Epithelial cell of prostate (primary cell): ENCODE results near the gene SSC4D.
"Not testable (repeated sequence)": the region's sequence is repeated elsewhere in the genome, so short reads cannot be mapped to it uniquely, and the experiment has no call there.

Experiments
- DNase-seq: peaks from one replicate; pipeline ENCODE4 v3.0.0-alpha.2; 2011; ENCODE audit warnings: low read depth, low spot score
- H3K27ac ChIP-seq: fragments of 450-650 bp; 2 replicates; pipeline ENCODE4 v1.5.1; 2017; ENCODE audit warnings: mild to moderate bottlenecking

The SSC4D gene

DNA sequence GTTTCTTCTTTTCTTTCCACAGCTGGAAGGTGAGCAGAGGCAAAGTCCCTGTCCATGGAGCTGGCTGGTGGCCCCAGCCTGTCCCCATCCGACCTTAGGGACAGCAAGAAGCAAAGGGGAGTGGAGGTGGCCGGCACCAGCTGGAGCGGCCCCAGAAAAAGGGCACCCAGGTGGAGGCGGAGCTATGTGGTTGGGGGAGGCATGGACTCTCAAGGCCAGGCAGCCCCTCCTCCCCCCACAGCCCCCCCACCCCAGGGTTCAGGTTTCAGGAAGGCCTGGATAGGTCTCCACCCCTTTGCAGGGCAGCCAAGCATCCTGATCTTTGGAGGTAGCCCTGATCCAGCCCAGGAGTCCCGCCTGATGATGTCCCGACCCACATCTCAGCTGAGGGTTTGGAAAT lies at the start of gene SSC4D:
SSC4D (minus strand) TSS at position 161 of the 400 bp plus-strand sequence. CDS start 5,258 bp downstream, outside the sequence.
- DNase-seq = no peak
- no peak within 1 kb of the TSS for H3K27ac ChIP-seq

DNA sequence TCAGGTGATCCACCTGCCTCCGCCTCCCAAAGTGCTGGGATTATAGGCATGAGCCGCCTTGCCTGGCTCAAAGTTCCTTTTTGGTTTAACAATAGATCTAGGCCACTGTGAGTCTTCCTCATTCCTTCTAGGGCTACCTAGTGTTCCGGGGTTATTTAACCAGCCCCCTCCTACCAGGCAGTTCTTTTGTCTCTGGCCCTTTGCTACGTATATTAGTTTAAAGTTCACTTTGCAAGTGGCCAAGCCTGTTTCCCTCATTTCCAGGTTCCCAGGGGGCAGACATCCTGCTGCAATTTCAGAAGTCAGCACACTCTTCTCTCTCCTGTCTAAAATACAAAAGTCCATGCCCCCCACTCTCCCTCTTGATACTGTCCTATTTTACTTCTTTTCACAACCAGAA lies 49.0 kb upstream of the SSC4D start:
- H3K27ac ChIP-seq, DNase-seq: not testable (repeated sequence)

DNA sequence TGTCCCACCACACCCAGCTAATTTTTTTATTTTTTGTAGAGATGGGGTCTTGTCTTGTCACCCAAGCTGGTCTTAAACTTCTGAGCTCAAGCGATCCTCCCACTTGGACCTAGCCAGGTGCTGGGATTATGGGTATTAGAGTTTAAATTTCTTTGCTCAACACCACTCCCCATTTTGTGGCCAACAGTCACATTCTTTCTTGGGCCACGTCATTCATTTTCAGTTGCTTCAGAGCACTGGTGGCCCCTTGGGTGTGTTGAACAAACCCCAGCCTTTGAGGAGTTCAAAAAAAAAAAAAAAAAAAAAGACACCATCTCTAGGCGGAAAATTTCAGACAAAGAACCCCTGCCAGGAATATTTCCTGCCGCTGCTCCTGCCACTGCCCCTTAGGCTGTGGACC lies 47.5 kb upstream of the SSC4D start:
- DNase-seq, H3K27ac ChIP-seq: not testable (repeated sequence)

DNA sequence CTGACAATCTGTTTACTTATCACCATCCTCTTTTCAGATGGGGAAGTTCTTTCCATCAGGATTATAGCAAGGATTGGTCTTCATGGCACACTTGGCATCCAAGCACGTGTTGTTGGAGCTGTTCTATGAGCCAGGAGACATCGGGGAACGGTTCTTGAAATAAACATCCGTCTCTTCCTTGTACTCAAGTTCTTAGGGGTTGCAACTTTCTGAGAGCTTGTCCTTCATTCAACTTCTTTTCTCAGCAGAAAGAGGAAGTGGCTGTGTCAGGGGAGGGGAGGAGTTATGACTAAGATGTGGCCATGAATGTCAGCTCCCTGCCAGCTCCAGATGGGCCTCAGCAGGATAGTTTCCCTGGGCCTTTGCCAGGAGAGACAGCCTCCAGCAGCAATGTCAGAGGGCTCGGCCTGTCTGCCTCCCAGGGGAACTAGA lies 36.1 kb upstream of the SSC4D start:
- not testable (repeated sequence) for DNase-seq
- H3K27ac ChIP-seq = peak overlapping the region; percentile 61

DNA sequence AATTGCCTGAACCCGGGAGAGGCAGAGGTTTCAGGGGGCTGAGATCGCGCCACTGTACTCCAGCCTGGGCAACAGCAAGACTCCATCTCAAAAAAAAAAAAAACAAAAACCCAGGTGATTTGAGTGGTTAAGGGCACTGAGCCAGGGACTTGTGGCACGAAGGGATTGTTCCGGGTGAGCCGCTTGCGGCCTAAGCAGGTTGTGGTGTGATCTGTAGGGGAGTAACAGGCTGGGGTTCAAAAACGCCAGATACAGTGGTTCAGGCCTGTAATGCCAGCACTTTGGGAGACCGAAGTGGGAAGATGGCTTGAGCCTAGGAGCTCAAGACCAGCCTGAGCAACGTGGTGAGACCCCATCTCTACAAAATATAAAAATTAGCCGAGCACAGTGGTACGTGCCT lies 34.3 kb upstream of the SSC4D start:
- DNase-seq, H3K27ac ChIP-seq: not testable (repeated sequence)

DNA sequence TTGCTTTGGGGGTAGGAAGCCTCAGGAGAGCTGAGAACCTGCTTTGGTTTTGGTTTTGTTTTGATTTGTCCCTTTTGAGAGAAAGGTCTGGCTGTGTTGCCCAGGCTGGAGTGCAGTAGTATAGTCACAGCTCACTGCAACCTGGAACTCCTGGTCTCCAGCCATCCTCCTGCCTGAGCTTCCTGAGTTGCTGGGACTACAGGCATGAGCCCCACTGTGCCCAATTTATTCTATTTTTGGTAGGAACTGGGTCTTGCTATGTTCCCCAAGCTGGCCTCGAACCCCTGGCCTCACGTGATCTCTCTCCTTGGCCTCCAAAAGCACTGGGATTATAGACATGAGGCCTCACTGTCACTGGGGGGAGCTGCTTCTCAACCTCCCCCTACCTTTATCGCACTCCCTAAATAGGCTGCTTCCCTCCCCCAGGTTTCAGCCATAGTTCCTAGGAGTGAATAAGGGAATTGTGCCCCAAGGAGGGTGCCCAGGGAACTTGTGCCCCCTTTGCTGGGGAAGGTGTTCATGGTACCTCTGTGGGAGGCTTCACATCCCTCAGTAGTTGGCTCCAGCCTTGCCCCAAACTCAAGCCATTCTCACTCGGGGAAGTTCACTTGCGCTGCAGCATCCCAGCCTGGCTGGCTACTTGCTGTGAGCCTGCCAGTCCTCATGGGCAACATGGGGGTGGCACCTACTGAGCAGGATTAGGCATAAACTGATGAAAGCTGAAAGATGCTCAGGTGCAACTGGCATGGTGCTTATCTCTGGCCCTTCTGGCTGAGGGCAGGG lies 33.4 kb upstream of the SSC4D start:
- not testable (repeated sequence) for H3K27ac ChIP-seq, DNase-seq

DNA sequence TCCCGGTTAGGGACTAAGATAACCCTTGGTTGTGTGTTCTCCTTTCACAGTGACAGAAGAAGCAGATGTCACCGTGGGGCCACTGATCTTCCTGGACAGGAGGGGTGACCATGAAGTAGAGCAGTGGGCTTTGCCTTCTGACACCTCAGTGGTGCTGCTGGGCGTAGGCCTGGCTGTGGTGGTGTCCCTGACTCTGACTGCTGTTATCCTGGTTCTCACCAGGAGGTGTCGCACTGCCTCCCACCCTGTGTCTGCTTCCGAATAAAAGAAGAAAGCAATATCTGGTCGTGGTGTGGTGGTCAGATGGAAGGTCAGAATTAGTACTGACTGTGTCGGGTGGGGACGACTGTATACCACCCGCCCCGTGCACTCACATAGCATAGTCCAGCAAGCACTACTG lies 32.3 kb upstream of the SSC4D start:
- H3K27ac ChIP-seq, DNase-seq: not testable (repeated sequence)

DNA sequence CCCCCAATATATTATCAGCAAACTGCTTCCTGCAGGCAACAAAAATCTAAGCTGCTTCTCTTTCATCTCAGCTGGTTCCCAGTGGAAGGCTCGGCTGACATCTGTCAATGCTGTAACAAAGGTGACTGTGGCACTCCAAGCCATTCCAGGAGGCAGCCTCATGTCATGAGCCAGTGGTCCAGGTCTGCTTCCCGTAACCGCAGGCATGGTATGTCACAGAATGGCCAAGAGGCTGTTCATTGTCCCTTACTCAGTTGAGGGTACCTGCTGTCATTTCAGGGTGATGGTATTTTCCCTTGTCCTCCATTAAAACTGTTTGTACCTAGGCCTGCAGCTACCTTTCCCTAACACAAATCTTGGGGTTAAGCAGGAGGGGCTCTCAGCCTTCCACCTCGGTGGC lies 30.9 kb upstream of the SSC4D start:
- H3K27ac ChIP-seq = peak overlapping the region; percentile 43
- not testable (repeated sequence) for DNase-seq

DNA sequence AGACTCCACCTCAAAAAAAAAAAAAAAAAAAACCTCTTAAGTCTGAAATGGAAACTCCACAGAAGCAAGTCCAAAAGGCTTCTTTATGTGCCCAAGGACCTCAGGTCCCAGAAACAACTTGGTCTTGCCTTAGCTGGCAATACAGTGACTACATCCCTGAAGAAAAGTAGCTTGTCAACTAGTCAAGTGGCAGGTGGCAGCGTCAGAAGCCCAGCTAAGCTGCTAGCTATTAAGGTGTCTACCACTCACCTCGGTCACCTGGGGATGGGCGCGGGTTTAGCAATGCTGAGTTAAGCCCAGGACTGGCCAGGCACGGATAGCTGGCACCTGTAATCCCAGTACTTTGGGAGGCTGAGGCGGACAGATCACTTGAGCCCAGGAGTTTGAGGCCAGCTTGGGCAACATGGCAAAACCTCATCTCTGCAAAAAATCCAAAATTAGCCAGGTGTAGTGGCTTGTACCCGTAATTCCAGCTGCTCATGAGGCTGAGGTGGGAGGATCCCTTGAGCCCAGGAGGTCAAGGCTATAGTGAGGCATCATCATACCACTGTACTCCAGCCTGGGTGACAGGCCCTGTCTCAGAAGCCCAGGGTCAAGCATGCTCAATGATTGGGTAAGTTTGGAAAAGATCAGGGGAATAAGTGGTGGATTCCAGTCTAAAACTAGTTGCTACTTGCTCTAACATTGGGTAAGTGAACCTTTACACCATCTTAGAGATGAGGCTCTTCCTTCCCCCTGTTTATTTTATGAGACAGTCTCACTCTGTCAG lies 29.8 kb upstream of the SSC4D start:
- not testable (repeated sequence) for DNase-seq
- peak overlapping the region; percentile 43 for H3K27ac ChIP-seq

DNA sequence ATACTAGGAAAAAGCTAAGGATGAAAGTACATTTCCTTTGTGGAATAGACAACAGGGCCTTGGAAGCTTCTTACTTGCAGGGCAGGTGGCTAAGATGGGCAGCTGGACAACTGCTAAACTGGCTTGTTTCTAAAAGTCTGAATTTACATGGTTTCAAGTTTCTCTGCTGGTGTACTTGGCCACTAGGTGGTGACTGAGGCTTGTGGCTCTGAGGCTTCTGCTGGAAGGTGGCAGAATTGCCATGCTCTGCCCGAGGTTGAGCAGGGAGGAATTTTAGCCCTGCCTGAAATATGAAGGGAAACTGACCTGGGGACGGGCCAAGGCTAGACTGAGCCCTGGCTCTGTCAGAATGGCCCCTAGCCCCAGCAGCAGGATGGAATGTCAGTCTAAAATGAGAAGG lies 28.4 kb upstream of the SSC4D start:
- DNase-seq = peak; percentile 75
- peak overlapping the region; percentile 79 for H3K27ac ChIP-seq

DNA sequence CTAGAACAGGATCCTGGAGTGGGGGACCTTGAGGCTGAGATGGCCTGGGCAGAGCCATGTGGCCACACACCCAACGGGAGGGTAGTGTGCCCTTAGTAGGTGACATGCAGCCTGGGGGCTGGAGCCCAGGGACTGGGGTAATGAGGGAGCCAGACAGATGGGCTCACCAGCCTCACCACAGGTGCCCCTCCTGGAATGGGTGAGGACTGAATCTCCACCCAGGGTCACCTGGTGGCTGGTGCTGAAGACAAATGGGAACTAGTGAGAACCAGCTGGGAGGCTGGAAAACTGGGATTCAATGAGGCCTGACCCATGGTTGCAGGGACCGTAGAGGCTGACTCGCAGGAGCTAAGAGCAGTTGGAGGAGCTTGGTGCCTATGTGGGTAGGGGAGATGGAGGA lies 21.3 kb upstream of the SSC4D start:
- no peak overlapping the region for H3K27ac ChIP-seq
- no peak for DNase-seq

DNA sequence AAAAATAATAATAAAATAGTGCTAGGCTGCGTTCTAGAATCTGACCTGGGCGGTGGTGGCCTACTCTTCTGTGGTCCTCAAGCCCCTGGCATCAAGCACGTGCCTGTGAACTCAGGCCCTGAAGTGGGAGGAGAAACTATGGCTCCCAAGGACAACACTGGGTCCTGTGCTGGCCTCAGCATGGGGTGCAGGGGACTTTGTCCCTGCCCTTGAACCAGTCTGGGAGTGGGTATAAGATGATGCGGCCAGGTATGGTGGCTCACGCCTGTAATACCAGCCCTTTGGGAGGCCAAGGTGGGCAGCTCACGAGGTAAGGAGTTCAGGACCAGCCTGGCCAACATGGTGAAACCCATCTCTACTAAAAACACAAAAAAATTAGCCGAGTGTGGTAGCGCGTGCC lies 20.7 kb upstream of the SSC4D start:
- DNase-seq = no peak
- no peak overlapping the region for H3K27ac ChIP-seq

DNA sequence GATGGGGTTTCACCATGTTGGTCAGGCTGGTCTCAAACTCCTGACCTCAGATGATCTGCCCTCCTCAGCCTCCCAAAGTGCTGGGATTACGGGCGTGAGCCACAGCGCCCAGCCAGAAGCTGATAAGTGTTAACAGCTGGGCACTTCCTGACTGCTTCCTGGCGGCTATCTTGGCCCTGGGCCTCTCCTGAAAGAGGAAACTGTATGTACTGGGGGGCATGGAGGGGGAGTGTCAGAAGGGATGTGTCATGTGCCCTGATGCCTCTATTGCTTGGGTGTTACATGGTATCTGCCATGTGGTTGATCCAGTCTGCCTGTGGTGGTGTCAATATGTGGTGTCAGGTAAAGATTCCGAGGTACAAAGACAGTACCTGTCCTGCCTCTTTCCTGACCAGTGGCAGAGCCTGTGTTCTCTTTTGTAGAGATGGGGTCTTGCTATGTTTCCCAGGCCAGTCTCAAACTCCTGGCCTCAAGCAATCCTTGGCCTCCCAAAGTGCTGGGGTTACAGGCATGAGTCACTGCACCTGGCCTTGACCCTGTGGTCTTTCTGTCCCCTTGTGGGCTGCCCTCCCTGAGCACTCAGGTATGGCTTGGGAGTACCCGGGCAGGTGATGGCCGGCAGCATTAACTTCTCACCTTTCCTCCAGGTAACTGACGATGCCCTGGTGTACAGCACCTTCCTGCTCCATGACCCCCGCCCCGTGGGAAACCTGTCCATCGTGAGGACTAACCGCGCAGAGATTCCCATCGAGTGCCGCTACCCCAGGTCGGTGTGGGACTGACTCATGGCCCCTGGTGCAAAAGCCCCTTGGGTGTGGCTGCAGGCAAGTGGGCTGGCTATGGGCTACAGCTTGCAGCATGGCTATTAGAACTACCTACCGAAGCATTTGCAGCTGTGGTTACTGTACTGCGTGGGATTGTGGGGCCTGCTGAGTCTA lies 19.6 kb upstream of the SSC4D start:
- DNase-seq = no peak
- no peak overlapping the region for H3K27ac ChIP-seq

DNA sequence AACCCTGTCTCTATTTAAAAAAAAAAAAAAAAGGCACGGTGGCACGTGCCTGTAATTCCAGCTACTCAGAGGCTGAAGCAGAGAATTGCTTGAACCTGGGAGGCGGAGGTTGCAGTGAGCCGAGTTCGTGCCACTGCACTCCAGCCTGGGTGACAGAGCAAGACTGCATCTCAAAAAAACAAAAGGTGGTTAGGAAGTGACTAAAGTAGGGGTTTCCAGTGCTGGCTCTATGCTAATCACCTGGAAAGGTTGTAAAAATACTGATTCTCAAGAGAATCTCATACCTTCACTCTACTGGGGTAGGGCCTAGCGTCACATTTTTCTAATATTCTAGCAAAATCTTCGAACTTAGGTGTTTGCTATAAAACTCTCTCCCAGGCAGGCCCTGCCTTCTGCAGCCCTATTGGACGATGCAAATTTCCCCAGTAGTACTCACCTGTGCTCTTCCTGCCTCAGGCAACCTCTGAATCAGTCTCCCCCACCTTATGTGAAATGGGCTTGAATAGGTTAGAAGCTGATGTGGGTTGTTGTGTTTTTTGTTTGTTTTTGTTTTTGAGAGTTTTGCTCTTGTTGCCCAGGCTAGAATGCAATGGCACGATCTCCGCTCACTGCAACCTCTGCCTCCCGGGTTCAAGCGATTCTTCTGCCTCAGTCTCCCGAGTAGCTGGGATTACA lies 18.8 kb upstream of the SSC4D start:
- H3K27ac ChIP-seq = no peak overlapping the region
- no peak for DNase-seq

DNA sequence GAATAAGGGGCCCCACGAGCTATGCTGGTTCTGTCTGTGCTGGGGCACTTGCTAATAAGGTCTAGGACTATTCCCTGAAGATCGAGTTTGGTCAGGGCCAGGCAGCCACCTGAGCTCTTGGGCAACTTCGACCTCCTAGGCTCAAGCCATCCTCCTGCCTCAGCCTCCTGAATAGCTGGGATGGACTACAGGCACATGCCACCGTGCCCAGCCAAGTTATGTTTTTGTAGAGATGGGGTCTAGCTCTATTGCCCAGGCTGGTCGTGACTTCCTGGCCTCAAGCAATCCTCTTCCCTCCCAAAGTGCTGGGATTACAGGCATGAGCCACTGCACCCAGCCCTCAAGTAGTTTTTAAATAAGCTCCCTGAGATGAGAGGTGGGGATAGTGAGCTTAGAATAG lies 18.1 kb upstream of the SSC4D start:
- no peak overlapping the region for H3K27ac ChIP-seq
- DNase-seq = no peak

DNA sequence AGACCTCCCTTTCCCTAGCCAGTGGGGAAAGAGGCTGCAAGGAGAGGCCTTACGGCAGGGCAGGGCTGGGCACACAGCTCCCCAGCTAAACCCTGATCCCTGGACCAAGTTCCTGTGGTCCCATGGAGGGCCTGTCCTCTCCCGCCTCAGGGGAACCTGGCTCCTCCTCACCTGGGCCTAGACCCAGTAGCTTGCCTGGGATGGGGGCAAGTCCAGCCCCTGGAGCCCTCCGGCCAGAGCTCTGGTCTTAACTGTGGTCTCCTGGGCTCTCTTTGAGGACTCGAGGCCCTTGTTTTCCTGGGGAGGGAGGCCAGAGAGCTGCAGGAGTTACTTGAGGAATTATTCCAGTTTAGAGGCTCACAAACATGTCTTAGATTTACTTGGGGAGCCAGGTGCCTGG lies 16.7 kb upstream of the SSC4D start:
- DNase-seq = no peak
- no peak overlapping the region for H3K27ac ChIP-seq

DNA sequence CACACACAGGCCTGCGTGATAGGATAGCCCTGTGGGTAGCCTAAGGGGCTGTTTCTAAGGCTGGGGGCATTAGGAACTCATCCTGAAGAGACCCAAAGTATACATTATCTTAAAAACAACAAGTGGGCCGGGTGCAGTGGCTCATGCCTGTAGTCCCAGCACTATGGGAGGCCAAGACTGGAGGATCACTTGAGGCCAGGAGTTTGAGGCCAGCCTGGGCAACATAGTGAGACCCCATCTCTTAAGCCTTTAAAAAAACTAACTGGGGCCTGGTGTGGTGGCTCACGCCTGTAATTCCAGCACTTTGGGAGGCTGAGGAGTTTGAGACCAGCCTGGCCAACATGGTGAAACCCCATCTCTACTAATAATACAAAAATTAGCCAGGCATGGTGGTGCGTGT lies 16.1 kb upstream of the SSC4D start:
- DNase-seq = not testable (repeated sequence)

DNA sequence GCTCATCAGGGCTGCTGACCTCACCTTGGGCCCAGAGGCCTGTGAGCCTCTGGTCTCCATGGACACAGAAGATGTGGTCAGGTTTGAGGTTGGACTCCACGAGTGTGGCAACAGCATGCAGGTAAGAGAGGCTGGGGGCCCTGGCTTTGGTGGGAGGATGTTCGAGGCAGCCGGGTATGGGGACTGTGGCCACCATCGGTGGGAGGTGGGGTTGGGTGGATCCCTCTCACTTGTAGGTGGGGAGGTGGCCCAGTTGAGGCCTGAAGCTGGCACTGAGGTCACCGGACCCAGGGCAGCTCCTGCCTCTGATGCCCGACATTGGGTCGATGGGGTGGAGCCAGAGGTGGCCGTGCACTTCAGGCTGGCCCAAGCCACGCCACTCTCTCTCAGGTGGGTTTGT lies 15.7 kb upstream of the SSC4D start:
- H3K27ac ChIP-seq = no peak overlapping the region
- DNase-seq = no peak

More for the DNA sequence above, 16.1 kb upstream of the SSC4D start:
- not testable (repeated sequence) for H3K27ac ChIP-seq

DNA sequence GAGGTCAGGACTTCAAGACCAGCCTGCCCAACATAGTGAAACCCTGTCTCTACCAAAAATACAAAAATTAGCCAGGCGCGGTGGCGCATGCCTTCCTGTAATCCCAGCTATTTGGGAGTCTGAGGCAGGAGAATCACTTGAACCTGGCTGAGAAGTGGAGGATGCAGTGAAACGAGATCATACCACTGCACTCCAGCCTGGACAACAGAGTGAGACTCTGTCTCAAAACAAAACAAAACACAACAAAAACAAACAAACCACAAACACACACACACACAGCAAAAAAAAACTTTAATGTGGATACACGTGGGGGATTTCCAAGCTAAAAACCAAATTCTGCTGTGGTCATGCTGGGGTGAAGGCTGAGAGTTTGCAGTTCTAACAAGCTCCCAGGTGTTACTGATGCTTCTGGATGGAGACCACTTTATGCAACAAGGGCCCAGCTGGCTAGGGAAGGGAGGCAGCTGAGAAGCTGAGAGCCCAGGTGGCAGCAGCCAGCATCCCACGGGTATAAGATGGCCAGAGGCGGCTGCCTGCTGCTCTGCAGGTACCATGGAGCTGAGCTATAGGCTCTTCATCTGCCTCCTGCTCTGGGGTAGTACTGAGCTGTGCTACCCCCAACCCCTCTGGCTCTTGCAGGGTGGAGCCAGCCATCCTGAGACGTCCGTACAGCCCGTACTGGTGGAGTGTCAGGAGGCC lies 15.1 kb upstream of the SSC4D start, which contains the start of gene ZP3:
ZP3 (plus strand) TSS at position 538 of the 699 bp plus-strand sequence; CDS start at position 553, 15 bp downstream.
- peak within 1 kb of the TSS; percentile 97 for H3K27ac ChIP-seq
- DNase-seq = no peak
